Choroid plexus epithelial cell (primary cell): ENCODE data around the gene ALG1.

Experiments used
- DNase-seq: peaks from one replicate; pipeline ENCODE4 v3.0.0-alpha.2; 2010; ENCODE audit warnings: low read depth
- H3K4me3 ChIP-seq: 2 replicates; pipeline ENCODE4 v1.5.1; 2011; ENCODE audit warnings: low read depth, mild to moderate bottlenecking, control low read depth, low read length, moderate library complexity
- CTCF ChIP-seq: conservative IDR thresholded peaks from 2 replicates; pipeline ENCODE4 v1.5.1; 2011; ENCODE audit warnings: low read depth, mild to moderate bottlenecking, control low read depth, inconsistent platforms, low read length, moderate library complexity

ALG1 gene

GRCh38 chr16:5027575-5028235 is 43.9 kb upstream of the ALG1 start:
- no peak for DNase-seq
- TF ChIP-seq CTCF: no peak
- no peak overlapping the region for H3K4me3 ChIP-seq

- no peak for TF ChIP-seq CTCF
- no peak for DNase-seq
- no peak overlapping the region for H3K4me3 ChIP-seq
Observed at GRCh38 chr16:5028950-5029475, 42.6 kb upstream of the ALG1 start.

- no peak for DNase-seq
- no peak overlapping the region for H3K4me3 ChIP-seq
- TF ChIP-seq CTCF: no peak
Observed at GRCh38 chr16:5030251-5030870, 41.3 kb upstream of the ALG1 start.

- DNase-seq: no peak
- no peak overlapping the region for H3K4me3 ChIP-seq
- no peak for TF ChIP-seq CTCF
Observed at GRCh38 chr16:5031601-5032000, 40.0 kb upstream of the ALG1 start.

GRCh38 chr16:5032748-5033167 is 38.9 kb upstream of the ALG1 start:
- DNase-seq: peak; percentile 8
- H3K4me3 ChIP-seq: peak overlapping the region; percentile 89
- TF ChIP-seq CTCF: no peak

- TF ChIP-seq CTCF: no peak
- peak within 1 kb of the TSS; percentile 89 for H3K4me3 ChIP-seq
- peak; percentile 89 for DNase-seq
Observed at GRCh38 chr16:5033256-5034166, 38.1 kb upstream of the ALG1 start, which contains the start of gene NAGPA. Gene NAGPA (minus strand): TSS chr16:5033935. CDS start chr16:5033914, 21 bp downstream.
